Measurements from ENCODE around the gene PAIP2.
A peak's percentile ranks its signal among the peaks of the same experiment; 100 is the strongest.

PAIP2 gene

GRCh38 chr5:139403787-139404483, 62.3 kb downstream of the PAIP2 start, which contains the start of gene SPATA24:
TSS of gene SPATA24 (minus strand) at chr5:139404089. CDS start at chr5:139404060, 29 bp downstream.
- Histone ChIP-seq H3K27me3 (ENCODE audit: insufficient read depth, poor library complexity, severe bottlenecking) (no peaks in the 10 kb centered on the region), H3K4me3 (replicated peaks; ENCODE audit: insufficient read depth, low read length) (peak within 1 kb of the TSS; percentile 50), H3K27ac (replicated peaks) (peak within 1 kb of the TSS; percentile 64)
- TF ChIP-seq CTCF (IDR thresholded peaks at IDR 0.05; ENCODE audit: insufficient read depth, low read length) (no peak), POLR2AphosphoS5 (IDR thresholded peaks at IDR 0.05; ENCODE audit: low read depth) (no peak), GABPA (IDR thresholded peaks at IDR 0.05; ENCODE audit: low read depth) (no peak), REST (IDR thresholded peaks at IDR 0.05; ENCODE audit: insufficient replicate concordance, low read depth) (no peak), SPI1 (IDR thresholded peaks at IDR 0.05; ENCODE audit: borderline replicate concordance, low read depth) (no peak)
- DNase-seq (ENCODE audit: low read depth in 1 of 2, low spot score in 1 of 2): peak; percentile 77 to 93

- H3K27ac ChIP-seq (replicated peaks): peak overlapping the region; percentile 64
- no peak for DNase-seq (ENCODE audit: low read depth in 1 of 2, low spot score in 1 of 2)
- TF ChIP-seq CTCF (IDR thresholded peaks at IDR 0.05; ENCODE audit: insufficient read depth, low read length) (no peak), GABPA (IDR thresholded peaks at IDR 0.05; ENCODE audit: low read depth) (no peak), POLR2AphosphoS5 (IDR thresholded peaks at IDR 0.05; ENCODE audit: low read depth) (no peak), SPI1 (IDR thresholded peaks at IDR 0.05; ENCODE audit: borderline replicate concordance, low read depth) (no peak), REST (IDR thresholded peaks at IDR 0.05; ENCODE audit: insufficient replicate concordance, low read depth) (no peak)
- H3K4me3 ChIP-seq (replicated peaks; ENCODE audit: insufficient read depth, low read length): no peak overlapping the region
- H3K27me3 ChIP-seq (ENCODE audit: insufficient read depth, poor library complexity, severe bottlenecking): no peaks in the 10 kb centered on the region
These were observed 62.8 kb downstream of the PAIP2 start for GRCh38 chr5:139404484-139404840.

GRCh38 chr5:139406963-139407362, 65.3 kb downstream of the PAIP2 start:
- Histone ChIP-seq H3K27ac (replicated peaks) (no peak overlapping the region), H3K27me3 (ENCODE audit: insufficient read depth, poor library complexity, severe bottlenecking) (no peaks in the 10 kb centered on the region), H3K4me3 (replicated peaks; ENCODE audit: insufficient read depth, low read length) (no peak overlapping the region)
- no peak for DNase-seq (ENCODE audit: low read depth in 1 of 2, low spot score in 1 of 2)
- TF ChIP-seq SPI1 (IDR thresholded peaks at IDR 0.05; ENCODE audit: borderline replicate concordance, low read depth) (no peak), GABPA (IDR thresholded peaks at IDR 0.05; ENCODE audit: low read depth) (no peak), POLR2AphosphoS5 (IDR thresholded peaks at IDR 0.05; ENCODE audit: low read depth) (no peak), REST (IDR thresholded peaks at IDR 0.05; ENCODE audit: insufficient replicate concordance, low read depth) (no peak), CTCF (IDR thresholded peaks at IDR 0.05; ENCODE audit: insufficient read depth, low read length) (no peak)
